Measurements from ENCODE around the gene ACE. TPM values are rescaled to one million over a fixed set of nuclear protein-coding genes. Genes with fewer than 3 reads are reported as not detected.

ACE gene
- 44.8 TPM for total RNA-seq (ENCODE audit: unreplicated experiment)
- long read RNA-seq, full-length matches to known transcripts, result 1 of 3 reads
- long read RNA-seq, partial matches to known transcripts, result 2 of 3 reads
- long read RNA-seq, other reads (novel, unspliced or antisense), result 0 of 3 reads

- Mint-ChIP-seq H3K4me1 (ENCODE audit: unreplicated experiment) (peaks cover 35% of the 10 kb centered on the region), H3K36me3 (ENCODE audit: low read depth, unreplicated experiment) (no peaks in the 10 kb centered on the region), H3K27me3 (ENCODE audit: unreplicated experiment) (peaks cover 8% of the 10 kb centered on the region), H3K9me3 (ENCODE audit: unreplicated experiment) (no peaks in the 10 kb centered on the region), H3K4me3 (ENCODE audit: unreplicated experiment) (peak within 1 kb of the TSS; percentile 89), H3K27ac (ENCODE audit: unreplicated experiment) (no peak within 1 kb of the TSS)
- TF ChIP-seq CTCF (IDR thresholded peaks at IDR 0.05; ENCODE audit: unreplicated experiment), result no peak
- DNase-seq (ENCODE audit: low spot score), result peak; percentile 33
These were observed at the start of gene ACE for GRCh38 chr17:63476854-63477479. Gene ACE, plus strand, starts transcription at chr17:63477061. Its CDS starts 34 bp downstream, at chr17:63477095.

- H3K4me1 Mint-ChIP-seq (ENCODE audit: unreplicated experiment), result peaks cover 65% of the 10 kb centered on the region
- H3K27ac Mint-ChIP-seq (ENCODE audit: unreplicated experiment), result no peak overlapping the region
- no peak for DNase-seq (ENCODE audit: low spot score)
- peaks cover 21% of the 10 kb centered on the region for H3K36me3 Mint-ChIP-seq (ENCODE audit: low read depth, unreplicated experiment)
- TF ChIP-seq CTCF (IDR thresholded peaks at IDR 0.05; ENCODE audit: unreplicated experiment), result no peak
- no peaks in the 10 kb centered on the region for H3K9me3 Mint-ChIP-seq (ENCODE audit: unreplicated experiment)
- H3K4me3 Mint-ChIP-seq (ENCODE audit: unreplicated experiment), result no peak overlapping the region
- H3K27me3 Mint-ChIP-seq (ENCODE audit: unreplicated experiment), result peaks cover 22% of the 10 kb centered on the region
These were observed 47.1 kb upstream of the ACE start for GRCh38 chr17:63429766-63430165.

GRCh38 chr17:63430223-63430622, 46.6 kb upstream of the ACE start:
- no peak for TF ChIP-seq CTCF (IDR thresholded peaks at IDR 0.05; ENCODE audit: unreplicated experiment)
- DNase-seq (ENCODE audit: low spot score), result no peak
- peaks cover 64% of the 10 kb centered on the region for H3K4me1 Mint-ChIP-seq (ENCODE audit: unreplicated experiment)
- no peak overlapping the region for H3K4me3 Mint-ChIP-seq (ENCODE audit: unreplicated experiment)
- H3K27me3 Mint-ChIP-seq (ENCODE audit: unreplicated experiment), result peaks cover 24% of the 10 kb centered on the region
- no peaks in the 10 kb centered on the region for H3K9me3 Mint-ChIP-seq (ENCODE audit: unreplicated experiment)
- no peak overlapping the region for H3K27ac Mint-ChIP-seq (ENCODE audit: unreplicated experiment)
- H3K36me3 Mint-ChIP-seq (ENCODE audit: low read depth, unreplicated experiment), result peaks cover 22% of the 10 kb centered on the region

GRCh38 chr17:63431618-63431938, 45.3 kb upstream of the ACE start:
- H3K27me3 Mint-ChIP-seq (ENCODE audit: unreplicated experiment), result peaks cover 25% of the 10 kb centered on the region

More at GRCh38 chr17:63431618-63431938, 45.3 kb upstream of the ACE start:
- Mint-ChIP-seq H3K27ac (ENCODE audit: unreplicated experiment) (peak overlapping the region; percentile 74), H3K36me3 (ENCODE audit: low read depth, unreplicated experiment) (peaks cover 25% of the 10 kb centered on the region), H3K4me3 (ENCODE audit: unreplicated experiment) (peak overlapping the region; percentile 0), H3K9me3 (ENCODE audit: unreplicated experiment) (no peaks in the 10 kb centered on the region), H3K4me1 (ENCODE audit: unreplicated experiment) (peaks cover 52% of the 10 kb centered on the region)
- TF ChIP-seq CTCF (IDR thresholded peaks at IDR 0.05; ENCODE audit: unreplicated experiment), result no peak
- DNase-seq (ENCODE audit: low spot score), result no peak

Data from endothelial cell (in vitro differentiated cells).